Measurements from ENCODE around the gene ASIC4. TPM values are rescaled to one million over a fixed set of nuclear protein-coding genes. Genes with fewer than 3 reads are reported as not detected.

The ASIC4 gene
- polyA plus RNA-seq, 1 experiment = not detected

DNA sequence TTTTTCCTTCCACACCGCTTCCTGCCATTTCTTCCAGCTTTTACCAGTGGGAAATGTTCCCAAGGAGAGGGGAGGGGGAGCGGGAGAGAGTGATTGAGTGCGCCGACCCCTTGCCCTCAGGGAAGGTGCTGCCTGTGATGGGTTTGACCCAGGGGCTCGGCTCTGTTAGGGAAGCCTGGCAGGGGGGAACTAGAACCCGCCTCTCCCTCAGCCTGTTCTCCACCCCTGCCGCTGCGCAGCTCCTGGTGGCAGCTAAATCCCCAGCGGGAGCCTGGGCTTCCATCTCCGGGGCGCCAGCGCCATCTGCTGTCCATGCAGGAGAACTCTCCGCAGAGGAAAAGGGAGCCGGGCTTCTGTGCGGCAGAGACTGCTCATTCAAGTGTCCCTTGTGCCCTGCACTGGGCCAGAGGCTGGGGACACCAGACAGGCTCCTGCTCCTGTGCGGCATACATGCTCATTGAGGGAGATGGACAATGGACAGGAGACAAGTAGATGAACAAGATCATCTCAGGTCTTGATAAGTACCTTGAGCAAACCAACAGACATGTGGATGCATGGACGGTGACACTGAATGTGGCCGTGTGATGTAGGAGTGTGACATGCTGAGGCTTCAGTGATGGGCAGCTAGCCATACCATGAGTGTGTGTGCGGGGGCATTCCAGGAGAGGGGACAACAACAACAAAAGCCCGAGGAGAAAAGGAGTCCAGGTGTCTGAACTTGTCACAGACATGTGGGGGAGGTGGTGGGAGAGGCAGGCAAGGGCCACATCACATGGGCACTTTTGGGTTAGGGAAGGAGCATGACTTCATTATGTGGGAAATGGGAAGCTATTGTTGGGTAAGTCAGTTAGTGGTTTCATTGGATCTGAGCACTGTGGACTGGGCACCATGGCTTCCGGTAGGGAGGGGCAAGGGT, 16.0 kb downstream of the ASIC4 start:
- peaks cover 45% of the 10 kb centered on the region for H3K27me3 ChIP-seq (ENCODE audit: control insufficient read depth, insufficient read depth, low read length)
- H3K9me3 ChIP-seq (ENCODE audit: control insufficient read depth, insufficient read depth, low read length) = no peaks in the 10 kb centered on the region; the same call in 1 of the 2 replicates
- TF ChIP-seq, protein P1, sequence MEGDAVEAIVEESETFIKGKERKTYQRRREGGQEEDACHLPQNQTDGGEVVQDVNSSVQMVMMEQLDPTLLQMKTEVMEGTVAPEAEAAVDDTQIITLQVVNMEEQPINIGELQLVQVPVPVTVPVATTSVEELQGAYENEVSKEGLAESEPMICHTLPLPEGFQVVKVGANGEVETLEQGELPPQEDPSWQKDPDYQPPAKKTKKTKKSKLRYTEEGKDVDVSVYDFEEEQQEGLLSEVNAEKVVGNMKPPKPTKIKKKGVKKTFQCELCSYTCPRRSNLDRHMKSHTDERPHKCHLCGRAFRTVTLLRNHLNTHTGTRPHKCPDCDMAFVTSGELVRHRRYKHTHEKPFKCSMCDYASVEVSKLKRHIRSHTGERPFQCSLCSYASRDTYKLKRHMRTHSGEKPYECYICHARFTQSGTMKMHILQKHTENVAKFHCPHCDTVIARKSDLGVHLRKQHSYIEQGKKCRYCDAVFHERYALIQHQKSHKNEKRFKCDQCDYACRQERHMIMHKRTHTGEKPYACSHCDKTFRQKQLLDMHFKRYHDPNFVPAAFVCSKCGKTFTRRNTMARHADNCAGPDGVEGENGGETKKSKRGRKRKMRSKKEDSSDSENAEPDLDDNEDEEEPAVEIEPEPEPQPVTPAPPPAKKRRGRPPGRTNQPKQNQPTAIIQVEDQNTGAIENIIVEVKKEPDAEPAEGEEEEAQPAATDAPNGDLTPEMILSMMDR (IDR thresholded peaks at IDR 0.05; ENCODE audit: low read depth, low read length) = peak; percentile 98
- peak overlapping the region; percentile 41 for H3K4me3 ChIP-seq (ENCODE audit: low read depth, low read length)
- ChIA-PET CTCF (interaction anchor here (0.6 to 9.9 kb wide), 62 partner anchors 8 to 578 kb away, joined by 3 to 270 read pairs (median 5); partner anchors contain the start of genes ASIC4, ATG9A, DNPEP and GMPPA), POLR2A (interaction anchor here (0.6 to 1.0 kb wide), 5 partner anchors 19 to 127 kb away, joined by 3 to 7 read pairs (median 4); partner anchors contain the start of gene GMPPA)
- peak; percentile 59 for DNase-seq (ENCODE audit: low read depth, low spot score)
- no peak overlapping the region for H3K27ac ChIP-seq (ENCODE audit: low read depth, low read length)

DNA sequence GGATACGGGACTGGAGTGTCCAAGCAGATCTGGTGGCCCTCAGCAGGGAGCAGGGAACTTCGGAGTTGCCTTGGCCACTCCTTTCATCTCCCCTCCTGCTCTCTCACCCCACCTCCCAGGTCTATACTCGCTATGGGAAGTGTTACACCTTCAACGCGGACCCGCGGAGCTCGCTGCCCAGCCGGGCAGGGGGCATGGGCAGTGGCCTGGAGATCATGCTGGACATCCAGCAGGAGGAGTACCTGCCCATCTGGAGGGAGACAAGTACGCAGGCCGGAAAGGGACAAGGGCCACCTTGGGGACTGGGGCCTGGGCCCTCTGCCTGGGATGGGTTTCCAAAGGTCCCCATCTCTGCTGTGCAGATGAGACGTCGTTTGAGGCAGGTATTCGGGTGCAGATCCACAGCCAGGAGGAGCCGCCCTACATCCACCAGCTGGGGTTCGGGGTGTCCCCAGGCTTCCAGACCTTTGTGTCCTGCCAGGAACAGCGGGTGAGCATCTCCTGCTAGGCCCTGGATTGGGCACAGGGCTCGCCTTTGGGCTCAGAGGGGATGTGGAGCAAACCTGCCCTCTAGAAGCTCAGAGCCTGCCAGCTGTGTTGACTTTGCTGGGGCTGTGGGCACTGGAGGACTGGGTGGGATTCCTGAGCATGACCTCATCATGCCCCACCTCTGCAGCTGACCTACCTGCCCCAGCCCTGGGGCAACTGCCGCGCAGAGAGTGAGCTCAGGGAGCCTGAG, 17.5 kb downstream of the ASIC4 start:
- DNase-seq (ENCODE audit: low read depth, low spot score) = no peak
- ChIA-PET CTCF (interaction anchor here (0.6 to 9.9 kb wide), 10 partner anchors 9 to 237 kb away, joined by 3 to 270 read pairs (median 38); partner anchors contain the start of gene DNPEP), POLR2A (interaction anchor here (0.9 kb wide), 1 partner anchor 130 kb away, joined by 3 read pairs; no protein-coding TSS in a partner anchor)
- H3K4me3 ChIP-seq (ENCODE audit: low read depth, low read length) = no peak overlapping the region
- H3K27ac ChIP-seq (ENCODE audit: low read depth, low read length) = no peak overlapping the region
- TF ChIP-seq, protein P1 (IDR thresholded peaks at IDR 0.05; ENCODE audit: low read depth, low read length) = no peak
- no peaks in the 10 kb centered on the region; the same call in 1 of the 2 replicates for H3K9me3 ChIP-seq (ENCODE audit: control insufficient read depth, insufficient read depth, low read length)
- H3K27me3 ChIP-seq (ENCODE audit: control insufficient read depth, insufficient read depth, low read length) = peaks cover 42% of the 10 kb centered on the region

DNA sequence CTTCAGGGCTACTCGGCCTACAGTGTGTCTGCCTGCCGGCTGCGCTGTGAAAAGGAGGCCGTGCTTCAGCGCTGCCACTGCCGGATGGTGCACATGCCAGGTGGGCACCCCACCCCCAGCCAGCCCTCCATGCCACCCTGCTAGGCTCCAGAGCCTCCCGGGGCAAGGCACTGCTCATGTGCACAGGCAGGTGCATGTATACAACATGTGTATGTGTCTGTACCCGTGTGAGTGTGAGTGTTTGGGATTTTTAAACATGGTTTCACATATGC, 18.0 kb downstream of the ASIC4 start:
- Histone ChIP-seq H3K27ac (ENCODE audit: low read depth, low read length) (no peak overlapping the region), H3K27me3 (ENCODE audit: control insufficient read depth, insufficient read depth, low read length) (peaks cover 37% of the 10 kb centered on the region), H3K4me3 (ENCODE audit: low read depth, low read length) (no peak overlapping the region), H3K9me3 (ENCODE audit: control insufficient read depth, insufficient read depth, low read length) (no peaks in the 10 kb centered on the region; the same call in 1 of the 2 replicates)
- TF ChIP-seq, protein P1 (IDR thresholded peaks at IDR 0.05; ENCODE audit: low read depth, low read length) = no peak
- CTCF ChIA-PET = interaction anchor here (3.2 to 9.9 kb wide), 3 partner anchors 9 to 129 kb away, joined by 43 to 270 read pairs (median 58); no protein-coding TSS in a partner anchor
- POLR2A ChIA-PET = interaction anchor here (0.9 kb wide), 1 partner anchor 130 kb away, joined by 3 read pairs; no protein-coding TSS in a partner anchor
- DNase-seq (ENCODE audit: low read depth, low spot score) = no peak

DNA sequence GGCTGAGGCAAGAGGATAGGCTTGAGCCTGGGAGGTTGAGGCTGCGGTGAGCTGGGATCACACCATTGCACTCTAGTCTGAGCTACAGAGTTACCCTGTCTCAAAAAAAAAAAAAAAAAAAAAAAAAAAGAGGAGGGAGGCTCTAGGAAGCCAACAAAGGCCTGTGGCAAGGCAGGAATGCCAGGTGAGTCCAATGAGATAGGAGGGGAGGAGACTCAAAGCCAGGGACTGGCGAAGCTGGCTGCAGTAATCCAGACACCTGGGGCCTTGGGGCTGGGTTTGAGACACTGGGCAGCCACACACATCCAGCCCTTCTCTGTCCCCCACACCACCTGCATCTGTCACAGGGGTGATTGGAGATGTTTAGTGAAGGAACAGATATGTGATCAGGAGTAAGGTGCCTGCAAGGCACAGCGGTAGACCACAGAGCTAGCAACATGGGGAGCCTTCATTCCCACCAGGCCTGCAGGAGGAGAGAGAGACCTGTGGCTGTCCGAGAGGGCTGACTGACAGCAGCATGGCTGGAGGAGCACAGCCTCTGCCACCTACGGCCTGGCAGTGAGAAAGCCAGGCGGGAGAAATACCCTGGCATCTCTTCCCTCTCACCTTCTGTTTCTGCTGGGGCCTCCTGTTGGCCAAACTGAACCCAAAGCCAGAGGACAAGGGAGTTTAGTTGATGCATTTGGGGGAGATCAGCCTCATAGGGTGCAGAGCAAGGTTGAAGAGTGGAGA, 19.8 kb downstream of the ASIC4 start:
- no peaks in the 10 kb centered on the region; the same call in 1 of the 2 replicates for H3K9me3 ChIP-seq (ENCODE audit: control insufficient read depth, insufficient read depth, low read length)
- DNase-seq (ENCODE audit: low read depth, low spot score) = no peak
- TF ChIP-seq, protein P1 (IDR thresholded peaks at IDR 0.05; ENCODE audit: low read depth, low read length) = no peak
- POLR2A ChIA-PET = interaction anchor here (0.5 to 0.6 kb wide), 2 partner anchors 35 to 322 kb away, joined by 3 read pairs; partner anchors contain the start of gene GMPPA
- no peak overlapping the region for H3K27ac ChIP-seq (ENCODE audit: low read depth, low read length)
- CTCF ChIA-PET = interaction anchor here (0.6 to 2.2 kb wide), 4 partner anchors 58 to 142 kb away, joined by 3 to 8 read pairs (median 6); no protein-coding TSS in a partner anchor
- H3K4me3 ChIP-seq (ENCODE audit: low read depth, low read length) = no peak overlapping the region
- peaks cover 23% of the 10 kb centered on the region for H3K27me3 ChIP-seq (ENCODE audit: control insufficient read depth, insufficient read depth, low read length)

Data from AG04450 (cell line).